HG03039 (cell line): ENCODE results near the gene ESPL1.

ENCODE experiments used
- ATAC-seq: cut with Tn5 transposase; IDR thresholded peaks from one replicate; pipeline ENCODE4 v1.9.1; 2021; ENCODE audit warnings: mild to moderate bottlenecking, moderate library complexity; ENCODE audit not compliant: unreplicated experiment

The ESPL1 gene

GRCh38 chr12:53255996-53256395 lies 12.1 kb upstream of the ESPL1 start:
- no peak for ATAC-seq

GRCh38 chr12:53258541-53259539 lies 9.3 kb upstream of the ESPL1 start:
- ATAC-seq = no peak

DNA sequence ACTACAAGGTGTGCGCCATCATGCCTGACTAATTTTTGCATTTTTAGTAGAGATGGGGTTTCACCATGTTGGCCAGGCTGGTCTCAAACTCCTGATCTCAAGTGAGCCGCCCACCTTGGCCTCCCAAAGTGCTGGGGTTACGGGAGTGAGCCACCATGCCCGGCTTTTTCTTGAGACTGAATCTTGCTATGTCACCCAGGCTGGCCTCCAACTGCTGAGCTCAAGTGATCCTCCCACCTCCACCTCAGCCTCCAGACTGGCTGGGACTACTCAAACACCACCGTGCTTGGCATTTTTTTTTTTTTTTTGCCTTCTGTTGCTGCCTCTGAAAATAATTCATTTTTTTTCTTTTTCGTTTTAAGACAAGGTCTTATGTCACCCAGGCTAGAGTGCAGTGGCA lies 8.2 kb upstream of the ESPL1 start:
- no peak for ATAC-seq

- ATAC-seq = no peak
Observed at GRCh38 chr12:53265783-53266182, 2.3 kb upstream of the ESPL1 start.

- no peak for ATAC-seq
Observed at GRCh38 chr12:53267306-53267998, 647 bp upstream of the ESPL1 start.

- ATAC-seq = no peak
Observed at GRCh38 chr12:53268630-53269562, 797 bp downstream of the ESPL1 start.

DNA sequence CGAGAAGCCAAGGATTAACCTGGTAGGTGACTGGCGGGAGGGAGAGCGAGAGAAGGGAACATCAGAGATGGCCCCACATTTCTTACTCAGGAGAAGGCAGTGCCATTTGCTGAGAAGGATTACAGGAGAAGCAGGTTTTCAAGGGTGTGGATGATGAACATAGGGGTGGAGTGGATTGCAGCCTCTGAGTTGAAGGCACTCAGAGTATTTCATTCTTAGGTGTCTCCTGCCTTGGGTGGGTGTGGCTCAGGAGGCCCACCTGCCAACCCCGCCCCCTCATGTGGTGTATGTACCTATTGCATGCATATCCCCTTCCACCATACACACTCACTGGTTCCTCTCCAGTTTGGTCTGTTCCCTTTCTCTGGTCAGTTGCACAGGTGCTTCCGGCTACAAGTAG lies 6.3 kb downstream of the ESPL1 start:
- no peak for ATAC-seq

DNA sequence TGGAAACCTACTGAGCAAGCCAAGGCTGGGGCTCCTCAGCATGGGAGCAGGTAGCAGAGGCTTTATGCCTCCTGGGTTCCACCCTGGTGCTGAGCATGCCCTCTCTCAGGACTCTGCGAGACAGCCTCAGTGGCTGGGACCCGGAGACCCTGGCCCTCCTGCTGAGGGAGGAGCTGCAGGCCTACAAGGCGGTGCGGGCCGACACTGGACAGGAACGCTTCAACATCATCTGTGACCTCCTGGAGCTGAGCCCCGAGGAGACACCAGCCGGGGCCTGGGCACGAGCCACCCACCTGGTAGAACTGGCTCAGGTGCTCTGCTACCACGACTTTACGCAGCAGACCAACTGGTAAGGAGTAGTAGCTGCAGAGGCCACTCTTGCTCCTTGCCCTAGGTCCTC lies 8.4 kb downstream of the ESPL1 start:
- ATAC-seq = no peak

GRCh38 chr12:53277981-53278380 lies 9.9 kb downstream of the ESPL1 start:
- ATAC-seq = no peak

DNA sequence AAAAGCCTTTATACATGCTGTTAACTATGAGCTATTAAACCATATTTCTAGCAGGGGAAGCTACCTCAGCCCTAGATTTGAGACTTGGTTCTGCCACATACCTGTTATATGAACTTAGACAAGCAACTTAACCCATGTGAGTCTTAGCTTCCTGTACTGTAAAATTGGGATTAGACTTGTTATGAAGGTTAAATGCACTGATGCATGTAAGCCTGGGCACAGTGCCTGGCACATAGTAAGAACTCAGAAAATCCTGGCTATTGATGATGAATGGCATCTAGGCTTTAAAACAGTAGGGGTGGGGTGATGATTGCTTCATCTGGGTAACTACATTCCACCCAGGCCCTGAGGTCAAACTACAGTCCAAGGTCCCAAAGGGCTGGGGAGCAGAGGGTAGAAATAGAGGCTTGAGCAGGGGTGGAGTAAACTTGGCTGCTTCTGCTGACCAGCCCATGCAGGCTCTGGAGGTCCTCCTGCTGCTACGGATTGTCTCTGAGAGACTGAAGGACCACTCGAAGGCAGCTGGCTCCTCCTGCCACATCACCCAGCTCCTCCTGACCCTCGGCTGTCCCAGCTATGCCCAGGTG lies 11.3 kb downstream of the ESPL1 start:
- no peak for ATAC-seq

- ATAC-seq = no peak
Observed at GRCh38 chr12:53279888-53280498, 11.9 kb downstream of the ESPL1 start.

DNA sequence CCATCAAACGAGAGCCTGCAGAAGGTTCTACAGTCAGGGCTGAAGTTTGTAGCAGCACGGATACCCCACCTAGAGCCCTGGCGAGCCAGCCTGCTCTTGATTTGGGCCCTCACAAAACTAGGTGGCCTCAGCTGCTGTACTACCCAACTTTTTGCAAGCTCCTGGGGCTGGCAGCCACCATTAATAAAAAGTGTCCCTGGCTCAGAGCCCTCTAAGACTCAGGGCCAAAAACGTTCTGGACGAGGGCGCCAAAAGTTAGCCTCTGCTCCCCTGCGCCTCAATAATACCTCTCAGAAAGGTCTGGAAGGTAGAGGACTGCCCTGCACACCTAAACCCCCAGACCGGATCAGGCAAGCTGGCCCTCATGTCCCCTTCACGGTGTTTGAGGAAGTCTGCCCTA lies 18.3 kb downstream of the ESPL1 start:
- no peak for ATAC-seq

GRCh38 chr12:53287741-53288216 lies 19.7 kb downstream of the ESPL1 start:
- no peak for ATAC-seq

GRCh38 chr12:53288322-53288721 lies 20.2 kb downstream of the ESPL1 start:
- no peak for ATAC-seq

DNA sequence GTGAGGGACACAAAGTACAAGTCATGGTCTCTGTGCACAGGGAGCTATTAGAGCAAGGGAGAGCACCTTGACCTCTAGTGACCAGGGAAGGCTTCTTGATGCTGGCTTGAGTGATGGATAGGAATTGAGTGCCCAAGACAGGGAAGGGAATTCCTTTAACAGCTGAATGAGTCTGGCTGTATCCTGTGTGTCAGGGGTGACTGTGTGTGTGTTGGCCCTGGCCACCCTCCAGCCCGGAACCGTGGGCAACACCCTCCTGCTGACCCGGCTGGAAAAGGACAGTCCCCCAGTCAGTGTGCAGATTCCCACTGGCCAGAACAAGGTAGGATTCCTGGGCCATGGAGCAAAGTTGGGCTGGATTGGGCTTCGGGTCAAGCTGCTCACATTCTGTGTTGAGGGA lies 21.8 kb downstream of the ESPL1 start:
- no peak for ATAC-seq

GRCh38 chr12:53290661-53291060 lies 22.6 kb downstream of the ESPL1 start:
- no peak for ATAC-seq

DNA sequence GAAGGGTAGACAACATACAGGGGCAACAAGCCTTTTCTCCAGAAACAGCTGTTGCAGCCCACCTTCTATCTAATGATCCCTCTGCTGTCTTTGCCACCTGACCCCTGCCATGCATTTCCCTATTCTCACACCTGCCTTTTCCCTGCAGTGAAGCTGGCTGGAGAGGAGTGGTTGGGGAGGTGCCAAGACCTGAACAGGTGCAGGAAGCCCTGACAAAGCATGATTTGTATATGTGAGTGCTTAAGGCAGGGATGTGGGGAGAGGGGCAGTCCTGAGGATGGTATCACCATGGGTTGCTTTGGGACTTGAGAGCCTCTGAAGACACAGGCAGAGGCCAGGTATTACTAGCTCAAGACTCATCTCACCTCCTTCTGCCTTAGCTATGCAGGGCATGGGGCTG lies 24.3 kb downstream of the ESPL1 start:
- ATAC-seq = no peak

DNA sequence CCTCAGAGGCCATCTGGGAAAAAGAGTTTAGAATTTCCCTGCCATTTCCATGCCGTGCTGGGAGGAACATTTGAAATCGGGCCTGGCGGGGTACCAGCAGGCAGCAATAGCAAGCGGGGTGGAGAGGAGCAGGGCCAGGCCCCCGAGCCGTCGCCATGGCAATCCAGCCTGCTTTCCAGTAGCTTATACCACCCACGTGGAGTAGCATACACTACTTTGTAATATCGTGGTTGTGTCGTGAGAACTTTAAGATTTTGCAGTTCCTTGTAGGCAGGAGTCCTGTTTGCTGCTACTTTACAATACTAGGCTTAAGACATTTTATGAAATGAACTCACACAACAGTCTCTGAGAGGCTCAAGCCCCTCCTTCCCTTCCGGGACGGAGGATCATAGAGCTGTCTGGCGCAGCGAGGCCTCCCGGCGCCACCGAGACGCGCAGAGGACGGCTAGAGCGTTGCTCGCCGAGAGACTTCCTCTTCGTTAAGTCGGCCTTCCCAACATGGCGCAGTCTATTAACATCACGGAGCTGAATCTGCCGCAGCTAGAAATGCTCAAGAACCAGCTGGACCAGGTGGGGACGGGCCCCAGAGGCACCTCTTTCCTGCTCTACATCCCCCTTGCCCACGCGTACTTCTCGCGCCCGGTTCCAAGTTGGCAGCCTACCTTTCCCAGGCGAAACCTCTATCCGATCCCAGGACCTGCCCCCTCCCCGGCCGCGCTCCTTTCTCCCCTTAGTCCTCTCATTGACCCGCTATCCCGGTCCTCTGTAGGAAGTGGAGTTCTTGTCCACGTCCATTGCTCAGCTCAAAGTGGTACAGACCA lies 27.2 kb downstream of the ESPL1 start, which contains the start of gene PFDN5:
Gene PFDN5 (plus strand): TSS at position 473 of the 821 bp plus-strand sequence. CDS start 26 bp downstream, at position 499.
- peak; percentile 79 for ATAC-seq

DNA sequence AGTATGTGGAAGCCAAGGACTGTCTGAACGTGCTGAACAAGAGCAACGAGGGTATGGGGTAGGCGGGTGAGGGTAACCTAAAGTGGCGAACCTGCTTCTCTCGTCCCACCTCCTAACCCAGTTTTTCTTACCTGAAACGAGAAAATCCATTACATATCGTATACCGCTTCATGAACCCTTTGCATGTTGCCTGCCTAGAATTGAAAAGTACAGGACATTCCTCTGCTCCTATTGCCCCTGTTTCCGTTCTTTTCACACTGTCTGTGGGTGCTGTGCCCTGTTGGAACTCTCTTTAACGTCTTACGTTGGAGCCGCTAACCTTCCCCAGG lies 27.8 kb downstream of the ESPL1 start:
- ATAC-seq = no peak
